GM19193 (cell line): ENCODE data around the gene CLIC5.

ENCODE experiments used
- POLR2A ChIP-seq: IDR thresholded peaks from 4 replicates; pipeline ENCODE4 v1.6.1; 2011; ENCODE audit not compliant: insufficient read depth, insufficient read length; ENCODE audit errors: extremely low read depth

The CLIC5 gene

DNA sequence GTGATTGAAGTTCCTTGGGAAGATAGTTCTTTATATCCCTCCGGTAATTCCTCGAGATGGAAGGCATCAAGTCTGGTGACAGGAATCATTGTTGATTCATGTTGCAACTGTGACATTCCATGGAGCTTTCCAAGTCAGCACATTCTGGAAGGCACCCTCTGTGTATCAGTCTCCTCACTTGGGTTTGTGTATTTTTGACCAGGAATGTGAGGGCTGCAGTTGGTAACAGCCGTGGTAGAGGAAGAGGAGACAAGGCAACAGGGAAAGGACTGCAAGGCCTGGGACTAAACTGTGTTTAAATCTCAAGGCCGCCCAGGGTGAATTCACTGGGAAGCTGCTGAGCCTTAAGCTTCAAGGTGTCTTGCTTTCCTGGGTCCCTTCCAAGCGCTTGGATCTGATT is 99.0 kb downstream of the CLIC5 start:
- TF ChIP-seq POLR2A = no peak

DNA sequence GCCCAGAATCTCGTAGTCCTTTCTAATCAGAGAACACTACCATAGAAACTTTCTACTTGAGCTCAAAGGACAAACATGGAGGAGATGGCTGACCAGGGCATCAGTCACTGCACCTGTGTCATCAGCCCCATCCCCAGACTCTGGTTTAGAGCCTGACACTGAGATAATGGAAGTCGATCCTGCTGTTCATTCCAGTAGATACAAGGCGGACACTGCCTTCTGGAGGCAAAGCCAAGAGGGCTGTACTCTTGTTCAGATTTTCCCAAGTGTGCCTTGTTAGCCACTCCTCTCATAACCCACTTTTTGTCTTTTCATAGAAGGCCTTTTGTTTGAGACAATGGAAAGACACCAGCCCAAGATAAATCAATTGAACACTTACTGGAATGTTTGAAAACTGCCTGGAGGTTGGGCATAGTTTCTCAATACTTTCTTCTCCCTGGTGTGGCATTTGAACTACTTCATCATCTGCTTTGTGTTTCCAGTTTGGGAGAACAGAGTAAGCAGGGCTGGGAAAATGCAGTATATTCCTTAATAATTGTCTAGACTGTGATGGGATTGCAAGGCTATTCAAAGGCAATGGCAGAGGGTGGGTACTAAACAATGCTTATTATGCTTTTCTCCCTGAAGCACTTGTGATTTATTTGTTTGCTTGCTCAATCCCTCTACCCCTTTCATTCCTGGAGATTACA is 99.7 kb downstream of the CLIC5 start:
- no peak for TF ChIP-seq POLR2A

DNA sequence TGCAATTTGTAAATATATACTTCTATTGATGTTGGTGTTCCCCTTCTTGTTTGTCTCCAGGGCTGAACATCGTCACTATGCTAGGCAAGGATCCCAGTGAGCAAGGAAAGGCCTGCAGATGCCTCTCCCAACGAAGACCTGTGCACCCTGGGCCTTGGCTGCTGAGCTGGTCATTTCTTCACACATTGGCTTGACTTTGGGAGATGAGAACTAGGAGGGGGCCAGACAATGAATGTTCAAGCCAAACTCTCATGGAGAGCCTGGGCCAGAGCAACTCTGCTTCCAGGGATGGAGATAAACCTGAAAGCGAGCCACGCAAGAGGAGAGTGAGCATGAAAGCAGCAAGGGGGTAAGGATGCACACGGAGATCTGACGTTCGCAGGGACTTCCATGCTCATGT is 104.0 kb downstream of the CLIC5 start:
- no peak for TF ChIP-seq POLR2A

DNA sequence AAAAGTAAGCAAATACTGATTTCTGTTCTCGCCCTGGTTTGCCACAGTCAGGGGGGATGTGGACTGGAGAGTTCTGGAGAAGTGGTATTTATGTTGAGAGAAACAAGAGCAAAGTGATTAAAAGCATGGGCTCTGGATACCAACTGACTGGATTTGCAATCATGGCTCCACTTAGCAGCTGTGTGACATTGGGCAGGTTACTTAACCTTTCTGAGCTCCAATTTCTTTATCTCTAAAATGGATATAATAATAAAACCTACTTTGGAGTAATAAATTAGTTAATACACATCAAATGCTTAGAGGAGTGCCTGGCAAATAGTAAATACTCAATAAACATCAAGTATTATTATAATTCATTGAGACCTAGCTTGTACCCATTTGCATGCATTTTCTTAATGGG is 111.7 kb downstream of the CLIC5 start:
- no peak for TF ChIP-seq POLR2A

DNA sequence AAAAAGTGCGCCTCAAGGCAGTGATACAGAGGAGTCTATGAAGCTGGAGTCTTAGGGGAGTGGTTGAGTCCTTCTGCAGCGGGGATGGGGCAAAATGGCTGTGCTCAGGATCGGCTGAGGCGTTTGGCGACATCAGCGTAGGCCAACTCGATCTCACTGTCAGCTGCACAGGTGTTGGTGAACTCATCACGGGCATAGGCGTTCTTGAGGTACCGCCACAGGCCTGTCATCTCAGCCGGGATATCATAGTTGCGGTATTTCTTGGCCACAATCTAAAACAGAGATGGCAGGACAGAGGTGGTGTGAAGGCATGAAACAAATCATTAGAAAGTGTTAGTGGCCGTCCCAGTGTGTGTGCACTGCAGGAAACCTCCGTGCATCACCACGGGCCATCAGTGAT is 112.7 kb downstream of the CLIC5 start:
- no peak for TF ChIP-seq POLR2A

DNA sequence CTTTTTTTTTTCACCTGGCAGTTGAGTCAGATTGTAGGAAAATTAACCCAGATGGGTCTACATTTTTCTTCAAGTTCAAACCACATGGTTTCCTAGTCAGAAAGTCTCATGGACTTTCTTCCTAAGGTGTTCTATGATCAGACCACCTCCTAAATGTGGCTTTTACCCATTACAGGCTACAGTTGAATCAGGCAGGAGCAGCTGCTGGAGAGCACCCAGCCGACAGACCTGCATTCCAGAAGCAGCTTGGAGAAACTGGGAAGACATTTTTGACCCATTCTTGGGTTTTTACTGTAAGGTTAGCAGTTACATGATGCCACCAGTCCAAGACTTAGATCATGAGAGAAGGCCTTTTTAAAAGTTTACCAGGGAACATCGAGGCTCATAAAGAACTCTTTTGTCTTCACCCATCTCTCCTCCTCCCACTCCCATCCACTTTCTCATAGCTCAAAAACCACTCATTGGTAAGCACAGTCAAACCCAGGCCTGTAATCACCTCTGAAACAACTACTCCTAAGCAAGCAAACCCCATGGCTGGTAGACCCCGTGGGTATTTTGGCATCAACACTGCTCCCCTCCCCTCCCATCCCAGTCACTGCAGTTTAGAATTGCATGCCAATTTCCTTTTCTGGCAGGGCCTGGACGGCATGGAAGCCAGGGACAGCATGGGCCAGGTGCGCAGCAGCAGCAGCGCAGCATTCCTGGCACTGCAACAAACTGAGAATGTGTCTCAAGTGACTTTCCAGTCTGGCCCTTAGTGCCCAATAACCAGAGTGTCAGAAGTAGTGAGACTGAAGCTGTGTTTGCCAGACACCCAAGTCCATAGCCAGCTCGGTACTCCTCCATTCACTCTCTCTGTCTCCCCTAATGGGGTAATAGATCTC is 113.7 kb downstream of the CLIC5 start:
- TF ChIP-seq POLR2A = no peak

DNA sequence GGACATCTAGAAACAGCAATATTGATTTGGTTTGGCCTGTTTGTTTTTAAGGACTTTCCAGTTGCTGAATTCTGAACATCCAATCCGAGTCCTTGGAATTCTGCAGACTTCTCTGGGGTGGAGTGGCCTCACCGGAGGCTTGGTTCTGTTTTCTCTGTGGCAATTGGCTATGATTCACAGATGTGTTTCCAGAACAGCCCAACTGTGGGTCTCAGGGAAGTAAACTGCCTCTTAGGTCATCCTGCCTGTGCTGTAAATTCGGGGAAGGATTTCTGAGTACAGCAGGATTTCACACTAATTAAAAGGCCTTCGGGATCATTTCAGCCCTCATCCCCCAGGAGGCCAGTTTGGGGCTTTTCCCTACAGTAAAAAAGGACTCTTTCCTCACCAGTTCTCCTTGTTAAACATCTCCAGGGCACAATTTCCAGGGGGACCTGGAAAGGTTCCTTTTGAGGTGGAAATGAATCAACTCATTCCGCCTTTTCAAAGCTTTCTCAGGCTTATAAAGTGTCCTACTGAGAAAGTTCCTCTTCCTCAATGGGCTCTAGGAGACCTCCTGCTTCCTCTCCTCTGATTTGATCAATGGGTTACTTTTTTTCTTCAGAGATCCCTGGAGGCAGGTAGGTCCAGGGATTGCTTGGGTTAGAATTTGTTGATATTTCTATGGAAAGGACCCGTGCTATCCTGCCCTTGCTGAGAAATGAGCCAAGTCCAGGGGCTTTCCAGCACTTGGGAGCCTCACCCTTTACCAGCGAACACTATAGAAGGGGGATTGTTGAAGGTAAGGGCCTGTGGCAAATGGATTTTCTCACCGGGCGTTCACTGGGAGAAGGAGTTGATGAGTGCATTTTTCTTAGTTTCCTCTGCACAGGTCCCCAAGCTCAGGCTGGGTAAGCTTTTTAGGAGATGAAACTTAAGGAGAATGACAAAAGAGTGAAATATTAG is 114.6 kb downstream of the CLIC5 start:
- no peak for TF ChIP-seq POLR2A

DNA sequence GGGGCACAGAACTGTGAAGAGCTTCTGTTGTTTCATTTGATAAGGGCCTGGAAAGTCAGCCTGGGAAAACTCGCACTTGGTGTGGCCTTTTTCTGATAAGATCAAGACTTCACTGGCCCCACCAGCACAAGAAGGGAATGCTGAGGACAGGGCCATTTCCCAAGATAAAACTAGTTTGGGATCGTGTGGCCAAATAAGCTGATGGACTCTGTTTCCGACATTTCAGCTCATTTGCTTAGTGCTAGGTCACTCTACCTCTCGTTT is 116.0 kb downstream of the CLIC5 start:
- no peak for TF ChIP-seq POLR2A

DNA sequence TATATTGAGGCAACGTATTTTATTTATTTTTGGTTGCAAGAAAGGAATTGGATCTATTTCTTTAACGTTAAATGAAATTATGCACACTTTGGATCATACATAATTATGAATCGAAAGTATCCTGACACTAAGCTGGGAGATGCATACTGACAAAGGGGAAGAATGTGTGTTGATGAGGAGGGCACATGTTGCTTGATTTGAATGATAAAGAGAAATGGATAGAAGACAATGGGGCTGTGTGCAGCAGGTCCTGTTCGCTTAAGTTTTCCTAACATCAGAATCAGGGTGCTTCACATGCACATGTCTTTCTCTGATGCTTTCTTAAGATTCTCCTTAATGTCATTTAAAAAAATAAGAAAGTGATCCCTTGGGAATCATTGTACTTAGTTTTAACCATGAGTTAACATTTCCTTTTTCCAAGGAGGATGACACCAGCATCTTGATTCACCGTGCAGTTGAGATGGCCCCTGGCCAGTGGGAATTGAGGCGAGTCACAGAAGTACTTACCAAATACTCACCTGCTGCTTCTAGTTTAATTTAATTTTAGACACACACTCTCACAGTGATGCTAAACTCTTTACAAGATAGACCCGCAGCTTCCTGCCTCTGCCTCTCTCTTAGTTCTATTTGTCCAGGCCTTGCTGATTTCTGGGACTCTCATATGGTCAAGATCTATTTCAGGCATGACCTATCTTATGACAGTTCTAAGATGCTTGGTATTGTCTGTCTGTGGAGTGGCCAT is 116.5 kb downstream of the CLIC5 start:
- TF ChIP-seq POLR2A = no peak

DNA sequence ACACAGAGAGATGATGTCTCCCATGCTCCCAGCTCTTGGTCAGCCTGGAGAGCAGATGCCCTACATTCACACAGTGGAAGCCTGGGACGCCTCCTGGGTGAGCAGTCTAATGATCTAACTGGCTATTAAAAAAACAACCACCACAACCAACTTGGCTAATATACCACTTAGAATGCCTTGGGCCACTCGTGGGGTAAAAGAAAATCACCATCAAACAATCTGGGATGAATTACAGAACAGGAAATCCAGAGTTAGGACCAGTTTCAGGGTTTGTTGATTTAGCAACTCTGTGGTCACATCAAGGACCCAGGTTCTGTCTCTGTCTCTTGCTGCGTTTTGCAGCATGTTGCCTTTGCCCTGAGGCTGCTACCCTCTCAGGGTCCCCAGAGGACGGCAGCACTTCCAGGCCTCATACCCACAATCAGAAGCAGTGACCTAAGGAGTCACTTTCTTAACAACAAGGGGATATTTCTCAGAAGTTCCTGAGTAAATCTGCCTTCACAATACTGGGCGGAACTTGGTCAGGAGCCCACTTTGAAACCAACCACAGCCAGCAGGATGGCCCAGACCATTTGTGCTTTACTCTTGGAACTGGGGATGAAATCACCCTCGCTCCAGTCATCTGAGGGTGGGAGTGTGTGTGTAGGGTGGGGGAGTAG is 118.7 kb downstream of the CLIC5 start:
- TF ChIP-seq POLR2A = no peak

DNA sequence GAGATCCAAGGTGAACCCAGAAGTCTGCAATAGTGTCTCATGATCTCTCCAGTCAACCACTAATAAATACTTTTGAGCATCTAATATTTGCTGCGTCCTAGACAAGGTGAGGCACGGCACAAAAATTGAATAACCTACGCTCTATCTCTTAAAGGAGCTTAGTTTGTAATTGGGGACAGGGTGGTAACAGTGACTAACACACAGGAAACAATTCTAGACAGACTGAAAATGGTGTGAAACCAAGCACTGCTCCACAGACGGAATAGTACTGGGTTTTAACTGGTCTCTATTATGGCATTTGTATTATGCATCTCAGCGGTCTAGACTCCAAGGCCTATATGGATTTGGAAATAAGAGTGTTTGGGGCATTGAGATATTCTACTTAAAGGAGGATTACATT is 120.1 kb downstream of the CLIC5 start:
- no peak for TF ChIP-seq POLR2A

DNA sequence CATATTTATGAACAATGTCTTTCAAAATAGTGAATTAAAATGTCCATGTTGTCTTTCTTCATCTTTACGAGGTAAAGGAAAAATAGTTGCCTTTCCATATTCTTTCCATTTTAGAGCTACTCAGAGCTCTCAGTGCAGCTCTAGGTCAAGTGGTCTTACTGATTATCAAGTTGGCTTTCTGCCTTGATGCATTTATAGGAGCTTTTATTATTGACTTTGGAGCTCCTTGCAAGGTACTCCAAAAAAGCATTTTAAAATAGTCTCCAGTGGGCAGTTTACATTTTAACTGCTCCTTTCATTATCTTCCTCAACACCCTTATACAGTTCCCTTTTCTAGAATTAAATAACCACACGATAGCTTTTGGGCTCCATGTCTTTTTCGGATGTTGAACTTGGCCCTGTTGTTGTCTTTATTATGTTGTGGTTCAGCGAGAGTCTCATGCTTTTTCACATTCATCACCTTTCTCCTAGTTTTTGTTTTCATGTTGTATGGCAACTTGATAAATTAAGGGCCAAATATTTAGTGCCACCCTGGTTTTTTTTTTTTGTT is 122.9 kb downstream of the CLIC5 start:
- TF ChIP-seq POLR2A = no peak

DNA sequence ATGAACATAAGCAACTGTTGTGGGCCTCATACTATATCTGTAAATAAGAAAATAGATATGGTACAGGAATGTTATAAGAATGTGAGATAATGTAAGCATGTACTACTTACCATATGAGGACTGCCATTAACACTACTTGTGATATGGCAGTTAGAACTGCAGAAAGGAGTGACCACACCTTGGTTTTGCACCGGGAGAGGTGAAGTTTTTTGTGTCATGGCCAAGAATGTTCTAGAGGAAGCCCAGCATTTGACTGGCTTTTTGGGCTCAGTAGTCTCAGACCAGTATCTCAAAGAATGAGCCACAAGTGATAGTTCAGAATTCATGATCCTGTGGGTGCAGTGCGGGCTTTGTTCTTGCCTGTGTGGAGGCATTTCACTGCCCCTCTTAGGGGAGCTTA is 123.5 kb downstream of the CLIC5 start:
- no peak for TF ChIP-seq POLR2A

DNA sequence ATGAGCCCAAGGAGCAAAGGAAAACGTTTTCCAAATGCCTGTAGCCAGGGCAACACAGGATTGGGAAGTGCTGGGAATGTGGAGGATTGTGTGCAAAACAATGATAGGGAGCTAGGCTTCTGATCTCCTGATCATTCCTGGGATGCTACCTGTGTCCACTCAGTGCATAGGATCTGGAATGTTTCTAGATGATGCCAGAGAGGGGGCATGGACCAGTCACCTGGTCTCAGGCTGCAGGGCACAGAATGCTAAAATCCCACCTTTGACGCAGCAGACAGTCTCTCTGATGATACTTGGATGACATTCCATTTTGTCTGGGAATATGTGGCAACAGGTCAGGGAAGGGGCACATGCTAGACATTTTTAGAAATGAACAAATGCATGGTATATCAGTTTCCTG is 128.9 kb downstream of the CLIC5 start:
- no peak for TF ChIP-seq POLR2A
